Endothelial cell of umbilical vein (primary cell): ENCODE data around the gene PAGE4. TPM values are rescaled to one million over a fixed set of nuclear protein-coding genes. Genes with fewer than 3 reads are reported as not detected.

Source experiments
- Bru-seq: library from RNA; stranded (reverse); fragments of 400-500 nt; gene quantifications from one replicate; lab custom pipeline; 2021; lab: Mats Ljungman, UMichigan
- BruChase-seq, 2 experiments: library from RNA; stranded (reverse); fragments of 400-500 nt; gene quantifications; one replicate each; lab custom pipeline; 2021; lab: Mats Ljungman, UMichigan
- BruUV-seq: library from RNA; stranded (reverse); fragments of 400-500 nt; replicated peaks from 2 replicates; lab custom pipeline; 2021; lab: Mats Ljungman, UMichigan
- CTCF ChIA-PET: fragments of 300-600, 350-600 bp; sonication (Branson Sonifier 250); formaldehyde crosslinking; loops from one replicate; lab custom pipeline; 2021; ENCODE audit warnings: antibody characterized with exemption, inconsistent platforms; lab: Charles Lee
- POLR2A ChIA-PET: fragments of 300-600, 350-600 bp; sonication (Branson Sonifier 250); formaldehyde crosslinking; loops from one replicate; lab custom pipeline; 2021; ENCODE audit warnings: antibody characterized with exemption, inconsistent platforms; lab: Charles Lee
- DNase-seq: peaks from one replicate; pipeline ENCODE4 v3.0.0-alpha.2; 2011; ENCODE audit warnings: low read depth, low spot score
- FAIRE-seq: peaks from 2 replicates; lab custom pipeline; 2011; peaks lifted over from hg19 to GRCh38; lab: Jason Lieb, UNC
- H2AFZ ChIP-seq: 2 replicates; pipeline ENCODE4 v1.6.0; 2012; ENCODE audit warnings: low read depth, low read length, control low read depth, inconsistent platforms
- H3K27ac ChIP-seq: 2 replicates; pipeline ENCODE4 v1.5.1; 2011; ENCODE audit warnings: low read depth, mild to moderate bottlenecking, control low read depth, low read length, moderate library complexity; ENCODE audit not compliant: insufficient read depth
- H3K27me3 ChIP-seq, 2 experiments: 2 replicates each; pipeline versions ENCODE4 v1.6.0 to v1.6.1; 2011; ENCODE audit warnings: low read length in 2 of 2, mixed read lengths in 1 of 2; ENCODE audit not compliant: control insufficient read depth in 2 of 2, insufficient read depth in 2 of 2
- H3K36me3 ChIP-seq, 2 experiments: 2 replicates in 1 of 2; 3 replicates in 1 of 2; pipeline ENCODE4 v1.5.1; 2011; ENCODE audit warnings: low read length in 2 of 2, mild to moderate bottlenecking in 1 of 2, moderate library complexity in 1 of 2; ENCODE audit not compliant: control insufficient read depth in 2 of 2, insufficient read depth in 2 of 2; ENCODE audit errors: extremely low read depth in 1 of 2
- H3K4me1 ChIP-seq: 3 replicates; pipeline ENCODE4 v1.5.1; 2011; ENCODE audit warnings: mild to moderate bottlenecking, low read length; ENCODE audit not compliant: control insufficient read depth, insufficient read depth; ENCODE audit errors: extremely low read depth
- H3K4me2 ChIP-seq: 2 replicates; pipeline ENCODE4 v1.6.1; 2011; ENCODE audit warnings: low read length, control low read depth, mixed read lengths; ENCODE audit not compliant: insufficient read depth
- H3K4me3 ChIP-seq, 3 experiments: fragments of 200-600 bp in 1 of 3; sonication (generic), shearing (Covaris generic) in 1 of 3; replicated peaks in 1 of 3; 2 replicates each; pipeline ENCODE4 v1.5.1; 2011 to 2016; ENCODE audit warnings: control low read depth in 3 of 3, low read length in 3 of 3, mild to moderate bottlenecking in 2 of 3, inconsistent platforms in 1 of 3, low read depth in 1 of 3, moderate library complexity in 1 of 3; ENCODE audit not compliant: insufficient read depth in 1 of 3
- H3K79me2 ChIP-seq: 2 replicates; pipeline ENCODE4 v1.6.0; 2012; ENCODE audit warnings: low read length, inconsistent platforms; ENCODE audit not compliant: control insufficient read depth, insufficient read depth
- H3K9ac ChIP-seq: replicated peaks from 2 replicates; pipeline ENCODE3; 2011; ENCODE audit warnings: low read length, control low read depth; ENCODE audit not compliant: insufficient read depth; ENCODE audit errors: extremely low read depth
- H3K9me1 ChIP-seq: replicated peaks from 3 replicates; pipeline ENCODE4 v1.6.0; 2011; ENCODE audit warnings: mild to moderate bottlenecking, low read length; ENCODE audit not compliant: control insufficient read depth, insufficient read depth; ENCODE audit errors: extremely low read depth
- H3K9me3 ChIP-seq: replicated peaks from 2 replicates; pipeline ENCODE4 v1.5.1; 2012; ENCODE audit warnings: low read length, inconsistent platforms; ENCODE audit not compliant: control insufficient read depth, insufficient read depth
- H4K20me1 ChIP-seq: replicated peaks from 2 replicates; pipeline ENCODE3; 2011; ENCODE audit warnings: mild to moderate bottlenecking, low read length; ENCODE audit not compliant: control insufficient read depth, insufficient read depth; ENCODE audit errors: extremely low read depth
- FOS ChIP-seq: IDR thresholded peaks from 2 replicates; pipeline ENCODE4 v1.6.1; 2011; ENCODE audit warnings: mild to moderate bottlenecking, low read length, moderate library complexity, borderline replicate concordance; ENCODE audit not compliant: insufficient read depth
- GATA2 ChIP-seq: IDR thresholded peaks from 2 replicates; pipeline ENCODE4 v1.7.0; 2011; ENCODE audit warnings: low read depth, mild to moderate bottlenecking, moderate library complexity, mixed read lengths, low read length; ENCODE audit not compliant: insufficient read length, insufficient read depth
- JUN ChIP-seq: IDR thresholded peaks from 2 replicates; pipeline ENCODE4 v1.6.1; 2011; ENCODE audit warnings: borderline replicate concordance, low read depth; ENCODE audit not compliant: insufficient read length, insufficient read depth
- MYC ChIP-seq: IDR thresholded peaks from one replicate; pipeline ENCODE4 v1.6.1; 2011; ENCODE audit warnings: mild to moderate bottlenecking, low read depth, low read length
- POLR2A ChIP-seq: IDR thresholded peaks from 2 replicates; pipeline ENCODE4 v1.6.1; 2012; ENCODE audit warnings: low read depth, mild to moderate bottlenecking, control low read depth, low read length
- POLR2AphosphoS5 ChIP-seq: IDR thresholded peaks from 2 replicates; pipeline ENCODE4 v1.6.1; 2012; ENCODE audit warnings: low read depth, mild to moderate bottlenecking, control low read depth, low read length, moderate library complexity; ENCODE audit not compliant: insufficient read depth
- dilution Hi-C: fragments of 300-500 bp; cut with MboI; formaldehyde crosslinking; loops from one replicate; pipeline ENCODE4 v1.15.0; 2019; ENCODE audit warnings: low sequenced_read_pairs; ENCODE audit not compliant: extremely low pct_ligation_motif_present
- intact Hi-C: fragments of 100-400 bp; cut with micrococcal nuclease; formaldehyde crosslinking; loops from one replicate; pipeline ENCODE4 v1.10.0; 2022
- long read RNA-seq: library from polyadenylated mRNA; stranded (forward); transcript quantifications from one replicate; pipeline ENCODE4 v2.0.0, GENCODE V29; 2021
- polyA minus RNA-seq, 3 experiments: library from RNA; depleted of rRNA, polyadenylated mRNA; stranded (reverse); fragments of >200 nt; gene quantifications; 1 replicate in 1 of 3; 2 replicates in 2 of 3; pipeline ENCODE4 v1.2.3, GENCODE V29; 2011
- polyA plus RNA-seq, 4 experiments: library from polyadenylated mRNA; depleted of rRNA in 3 of 4; stranded (reverse) in 3 of 4; unstranded in 1 of 4; fragments of >200 nt; gene quantifications; 2 replicates each; pipeline versions ENCODE4 v1.2.1 to v1.2.3, GENCODE V29; 2011 to 2012; ENCODE audit warnings: missing spikeins in 1 of 4
- total RNA-seq: library from RNA; stranded (reverse); gene quantifications from 2 replicates; pipeline ENCODE4 v1.2.3, GENCODE V29; 2021
- TF ChIP-seq, protein P1 (sequence below), 2 donors: IDR thresholded peaks; 1 replicate in 1 of 2; 2 replicates in 1 of 2; pipeline ENCODE4 v1.5.1; 2011; ENCODE audit warnings: low read length in 2 of 2, mild to moderate bottlenecking in 2 of 2, moderate library complexity in 2 of 2, control low read depth in 1 of 2, inconsistent platforms in 1 of 2, low read depth in 1 of 2; ENCODE audit not compliant: insufficient read depth in 1 of 2; ENCODE audit errors: extremely low read depth in 1 of 2
- TF ChIP-seq, protein P2 (sequence below): IDR thresholded peaks from 2 replicates; pipeline ENCODE4 v1.6.1; 2011; ENCODE audit not compliant: insufficient read depth, insufficient read length

The PAGE4 gene, protein sequence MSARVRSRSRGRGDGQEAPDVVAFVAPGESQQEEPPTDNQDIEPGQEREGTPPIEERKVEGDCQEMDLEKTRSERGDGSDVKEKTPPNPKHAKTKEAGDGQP
- total RNA-seq (not detected in 2 replicates), polyA plus RNA-seq (not detected in 2 replicates), polyA minus RNA-seq (not detected in 2 replicates), Bru-seq, nascent RNA (not detected), BruChase-seq, experiment 1, labeled RNA remaining after a 6-hour chase (not detected), BruChase-seq, experiment 2, labeled RNA remaining after a 2-hour chase (not detected)
- not detected in 2 replicates for polyA plus RNA-seq (2011; cell fraction: cytosol; rRNA removed)
- not detected in 2 replicates for polyA plus RNA-seq (2011; cell fraction: nucleus; rRNA removed)
- polyA plus RNA-seq (2012): not detected in 2 replicates
- polyA minus RNA-seq (2011; cell fraction: cytosol; rRNA and poly(A)+ RNA removed): not detected
- polyA minus RNA-seq (2011; cell fraction: nucleus; rRNA and poly(A)+ RNA removed): not detected in 2 replicates
- long read RNA-seq: 0 reads

DNA sequence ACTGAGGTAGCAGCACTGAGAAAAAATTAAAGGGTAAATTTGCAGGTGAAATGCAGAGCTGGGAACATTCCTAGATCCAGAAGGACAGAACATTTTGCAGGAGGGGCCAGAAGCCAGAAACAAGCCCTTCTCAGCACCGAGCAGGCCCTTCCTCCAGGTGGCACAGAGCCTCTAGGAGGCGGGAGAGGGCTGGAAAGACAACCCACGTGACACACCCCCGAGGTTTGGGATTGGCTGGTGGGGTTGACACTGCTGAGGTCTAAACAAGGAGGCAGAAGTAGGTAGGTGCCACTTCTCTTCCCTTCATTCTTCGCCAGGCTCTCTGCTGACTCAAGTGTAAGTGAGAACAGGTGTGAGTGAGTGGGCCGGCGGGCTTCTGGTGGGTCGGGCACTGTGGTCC lies at the start of gene PAGE4:
PAGE4 (plus strand) TSS at position 288 of the 400 bp plus-strand sequence. CDS start 1,126 bp downstream, outside the sequence.
- FAIRE-seq: no peak
- CTCF ChIA-PET: no interaction called here
- TF ChIP-seq POLR2A: no peak
- no peak for TF ChIP-seq FOS
- no peak for TF ChIP-seq POLR2AphosphoS5
- TF ChIP-seq, protein P1, sequence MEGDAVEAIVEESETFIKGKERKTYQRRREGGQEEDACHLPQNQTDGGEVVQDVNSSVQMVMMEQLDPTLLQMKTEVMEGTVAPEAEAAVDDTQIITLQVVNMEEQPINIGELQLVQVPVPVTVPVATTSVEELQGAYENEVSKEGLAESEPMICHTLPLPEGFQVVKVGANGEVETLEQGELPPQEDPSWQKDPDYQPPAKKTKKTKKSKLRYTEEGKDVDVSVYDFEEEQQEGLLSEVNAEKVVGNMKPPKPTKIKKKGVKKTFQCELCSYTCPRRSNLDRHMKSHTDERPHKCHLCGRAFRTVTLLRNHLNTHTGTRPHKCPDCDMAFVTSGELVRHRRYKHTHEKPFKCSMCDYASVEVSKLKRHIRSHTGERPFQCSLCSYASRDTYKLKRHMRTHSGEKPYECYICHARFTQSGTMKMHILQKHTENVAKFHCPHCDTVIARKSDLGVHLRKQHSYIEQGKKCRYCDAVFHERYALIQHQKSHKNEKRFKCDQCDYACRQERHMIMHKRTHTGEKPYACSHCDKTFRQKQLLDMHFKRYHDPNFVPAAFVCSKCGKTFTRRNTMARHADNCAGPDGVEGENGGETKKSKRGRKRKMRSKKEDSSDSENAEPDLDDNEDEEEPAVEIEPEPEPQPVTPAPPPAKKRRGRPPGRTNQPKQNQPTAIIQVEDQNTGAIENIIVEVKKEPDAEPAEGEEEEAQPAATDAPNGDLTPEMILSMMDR (IDR thresholded peaks at IDR 0.05; ENCODE audit: extremely low read depth in 1 of 2, insufficient read depth in 1 of 2, low read depth in 1 of 2, low read length in 2 of 2): no peak
- TF ChIP-seq, protein P2, sequence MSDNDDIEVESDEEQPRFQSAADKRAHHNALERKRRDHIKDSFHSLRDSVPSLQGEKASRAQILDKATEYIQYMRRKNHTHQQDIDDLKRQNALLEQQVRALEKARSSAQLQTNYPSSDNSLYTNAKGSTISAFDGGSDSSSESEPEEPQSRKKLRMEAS: no peak
- TF ChIP-seq GATA2: no peak
- no peak for TF ChIP-seq MYC
- no peak for TF ChIP-seq JUN

More for the DNA sequence above, at the start of gene PAGE4:
- Histone ChIP-seq H2AFZ (no peak within 1 kb of the TSS), H3K4me2 (no peak within 1 kb of the TSS), H3K27me3 (no peaks in the 10 kb centered on the region), H3K4me1 (no peaks in the 10 kb centered on the region), H3K9me1 (no peaks in the 10 kb centered on the region), H3K4me3 (no peak within 1 kb of the TSS), H3K79me2 (no peaks in the 10 kb centered on the region), H3K27ac (no peak within 1 kb of the TSS), H3K36me3 (no peaks in the 10 kb centered on the region), H3K9ac (no peak within 1 kb of the TSS), H4K20me1 (no peaks in the 10 kb centered on the region), H3K9me3 (no peaks in the 10 kb centered on the region)
- no TSS peak for BruUV-seq
- intact Hi-C loops (no loop called here), dilution Hi-C loops (no loop called here)
- no peak for DNase-seq
- POLR2A ChIA-PET: no interaction called here
